Colonic mucosa (tissue), 4 donors: ENCODE results near the gene MDK. TPM values are rescaled to one million over a fixed set of nuclear protein-coding genes. Genes with fewer than 3 reads are reported as not detected.
A peak's percentile ranks its signal among the peaks of the same experiment; 100 is the strongest.

Experiments
- DNase-seq: peaks from one replicate; pipeline ENCODE4 v3.0.0-alpha.2; 2020
- H3K27ac ChIP-seq: fragments of 200-600 bp; one replicate; pipeline ENCODE4 v1.8.0; 2021
- H3K27me3 ChIP-seq: fragments of 200-600 bp; one replicate; pipeline ENCODE4 v1.8.0; 2021
- H3K36me3 ChIP-seq: fragments of 200-600 bp; one replicate; pipeline ENCODE4 v1.8.0; 2021
- H3K4me1 ChIP-seq: fragments of 200-600 bp; one replicate; pipeline ENCODE4 v1.8.0; 2021; ENCODE audit warnings: mild to moderate bottlenecking
- H3K4me3 ChIP-seq: fragments of 200-600 bp; one replicate; pipeline ENCODE4 v1.8.0; 2021
- H3K9ac ChIP-seq, 2 donors: one replicate each; pipeline ENCODE4 v1.7.0; 2013; ENCODE audit warnings: control low read depth in 2 of 2, low read depth in 2 of 2, low read length in 2 of 2
- H3K9me3 ChIP-seq: fragments of 200-600 bp; one replicate; pipeline ENCODE4 v1.8.0; 2021
- intact Hi-C: fragments of 100-400 bp; cut with DNase I; formaldehyde crosslinking; loops from one replicate; pipeline ENCODE4 v1.14.1; 2022
- total RNA-seq, 2 donors: library from RNA; stranded (reverse); fragmentation: NEBNext Ultra II Directional in 1 of 2; extraction: Animal tissue kit (Norgen Biotek cat#: 25700) in 1 of 2; gene quantifications; one replicate each; pipeline ENCODE4 v1.2.1, GENCODE V29; 2021
- TF ChIP-seq, protein P1 (sequence below): fragments of 200-600 bp; IDR thresholded peaks from one replicate; pipeline ENCODE4 v1.8.0; 2022; ENCODE audit warnings: antibody characterized with exemption, mild to moderate bottlenecking
- donor health status: healthy.
- donor health status: DM: no; HTN: no; CAD: no.
- donor health status: DM: no; HTN: no; CAD: no.

MDK gene
- total RNA-seq, 2 donors from 2014 or later = 80.4 to 98.9 TPM

DNA sequence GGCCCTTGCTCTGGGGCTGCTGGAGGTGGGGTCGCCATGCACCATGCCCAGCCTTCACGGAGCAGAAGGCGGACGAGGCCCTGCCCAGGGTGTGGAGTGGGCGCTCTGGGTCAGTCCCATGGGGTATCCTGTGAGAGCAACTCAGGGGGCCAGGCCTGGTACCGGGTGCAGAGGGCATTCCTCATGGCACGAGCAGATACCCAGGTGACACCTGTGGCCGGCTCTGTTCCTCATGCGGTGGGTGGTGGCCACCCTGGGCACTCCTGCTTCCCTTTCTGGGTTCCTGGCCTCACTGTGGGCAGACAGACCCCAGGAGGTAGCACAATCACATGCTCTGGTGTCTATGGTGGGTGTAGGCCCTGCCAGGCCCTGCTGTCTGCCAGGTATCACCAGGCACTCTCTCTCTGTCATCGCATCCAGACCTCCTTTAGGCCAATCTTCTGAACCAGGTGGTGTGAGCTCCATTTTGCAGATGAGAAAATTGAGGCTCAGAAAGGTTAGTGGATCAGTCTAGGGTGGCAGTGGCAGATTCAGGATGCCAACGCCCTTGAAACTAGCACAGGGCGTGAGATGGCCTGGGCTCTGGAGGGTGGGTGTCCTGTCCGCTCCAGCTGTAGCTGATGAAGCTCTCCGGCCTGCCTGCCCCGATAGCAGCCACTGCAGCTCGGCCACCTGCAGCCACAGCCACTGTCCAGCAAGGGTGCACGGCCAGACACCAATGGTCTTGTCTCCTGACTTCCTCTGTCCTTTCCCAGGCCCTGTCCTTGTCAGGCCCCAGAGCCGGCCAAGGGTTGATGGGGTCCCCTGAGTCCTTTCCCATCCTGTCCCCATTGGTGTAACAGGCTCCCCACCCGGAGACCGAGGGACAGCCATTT is 19.1 kb upstream of the MDK start:
- intact Hi-C loops = no loop called here
- Histone ChIP-seq H3K9me3 (no peaks in the 10 kb centered on the region), H3K27ac (peak overlapping the region; percentile 44), H3K4me1 (peaks cover 3% of the 10 kb centered on the region), H3K27me3 (no peaks in the 10 kb centered on the region), H3K36me3 (no peaks in the 10 kb centered on the region), H3K9ac (peak overlapping the region; percentile 46 to 69), H3K4me3 (peak overlapping the region; percentile 24)
- DNase-seq = no peak
- TF ChIP-seq, protein P1, sequence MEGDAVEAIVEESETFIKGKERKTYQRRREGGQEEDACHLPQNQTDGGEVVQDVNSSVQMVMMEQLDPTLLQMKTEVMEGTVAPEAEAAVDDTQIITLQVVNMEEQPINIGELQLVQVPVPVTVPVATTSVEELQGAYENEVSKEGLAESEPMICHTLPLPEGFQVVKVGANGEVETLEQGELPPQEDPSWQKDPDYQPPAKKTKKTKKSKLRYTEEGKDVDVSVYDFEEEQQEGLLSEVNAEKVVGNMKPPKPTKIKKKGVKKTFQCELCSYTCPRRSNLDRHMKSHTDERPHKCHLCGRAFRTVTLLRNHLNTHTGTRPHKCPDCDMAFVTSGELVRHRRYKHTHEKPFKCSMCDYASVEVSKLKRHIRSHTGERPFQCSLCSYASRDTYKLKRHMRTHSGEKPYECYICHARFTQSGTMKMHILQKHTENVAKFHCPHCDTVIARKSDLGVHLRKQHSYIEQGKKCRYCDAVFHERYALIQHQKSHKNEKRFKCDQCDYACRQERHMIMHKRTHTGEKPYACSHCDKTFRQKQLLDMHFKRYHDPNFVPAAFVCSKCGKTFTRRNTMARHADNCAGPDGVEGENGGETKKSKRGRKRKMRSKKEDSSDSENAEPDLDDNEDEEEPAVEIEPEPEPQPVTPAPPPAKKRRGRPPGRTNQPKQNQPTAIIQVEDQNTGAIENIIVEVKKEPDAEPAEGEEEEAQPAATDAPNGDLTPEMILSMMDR = no peak

DNA sequence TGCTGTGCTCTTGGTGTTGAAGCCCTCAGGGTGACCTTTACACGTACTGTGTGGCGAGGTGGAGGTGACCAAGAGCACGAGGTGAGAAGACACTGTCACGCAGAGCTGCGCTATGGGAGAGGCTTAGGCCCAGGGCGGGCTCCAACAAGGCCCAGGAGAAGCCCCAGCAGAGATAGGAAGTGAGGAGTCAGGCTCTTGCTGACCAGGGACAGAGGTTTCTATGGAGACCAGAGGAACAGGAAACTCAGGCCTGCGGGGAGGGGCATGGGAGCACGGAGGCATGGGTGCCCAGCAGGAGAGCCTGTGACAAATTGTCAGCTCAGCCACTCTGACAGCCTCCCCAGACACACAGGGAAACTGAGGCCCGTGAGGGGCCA is 18.4 kb upstream of the MDK start:
- no peaks in the 10 kb centered on the region for H3K27me3 ChIP-seq
- H3K27ac ChIP-seq = no peak overlapping the region
- peak overlapping the region in 1 of 2 donors; percentile 14 for H3K9ac ChIP-seq
- DNase-seq = no peak
- TF ChIP-seq, protein P1 = no peak
- no peaks in the 10 kb centered on the region for H3K9me3 ChIP-seq
- peaks cover 3% of the 10 kb centered on the region for H3K4me1 ChIP-seq
- no peaks in the 10 kb centered on the region for H3K36me3 ChIP-seq
- H3K4me3 ChIP-seq = no peak overlapping the region
- intact Hi-C loops = no loop called here

DNA sequence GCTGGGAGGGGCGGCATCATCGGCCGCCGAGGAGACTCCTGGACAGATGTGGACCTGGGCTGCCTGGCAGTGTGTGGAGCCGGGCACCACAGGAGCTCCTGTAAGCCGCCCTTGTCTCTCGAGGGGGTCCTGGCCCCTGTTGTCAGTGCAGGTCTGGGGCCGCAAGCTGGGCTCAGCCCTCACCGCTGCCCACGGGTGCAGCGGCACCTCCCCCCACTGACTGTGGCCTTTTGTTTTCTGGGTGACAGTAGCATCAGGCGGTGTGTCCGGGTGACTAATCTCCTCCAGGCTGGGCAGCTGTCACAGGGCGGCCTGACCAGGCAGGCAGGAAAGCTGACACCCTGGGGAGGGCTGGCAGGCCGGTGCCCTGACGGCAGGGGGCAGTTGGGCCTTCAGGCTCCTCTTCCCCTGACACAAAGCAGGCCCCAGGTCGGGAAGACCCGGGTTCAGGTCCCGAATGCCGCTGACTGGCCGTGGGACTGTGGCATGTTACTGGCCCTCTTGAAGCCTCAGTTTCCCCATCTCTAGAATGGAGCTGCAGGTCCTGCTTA is 17.9 kb upstream of the MDK start:
- Histone ChIP-seq H3K9ac (no peak overlapping the region), H3K9me3 (no peaks in the 10 kb centered on the region), H3K4me1 (peaks cover 3% of the 10 kb centered on the region), H3K27ac (no peak overlapping the region), H3K4me3 (no peak overlapping the region), H3K27me3 (no peaks in the 10 kb centered on the region), H3K36me3 (no peaks in the 10 kb centered on the region)
- TF ChIP-seq, protein P1 = no peak
- intact Hi-C loops = no loop called here
- no peak for DNase-seq

DNA sequence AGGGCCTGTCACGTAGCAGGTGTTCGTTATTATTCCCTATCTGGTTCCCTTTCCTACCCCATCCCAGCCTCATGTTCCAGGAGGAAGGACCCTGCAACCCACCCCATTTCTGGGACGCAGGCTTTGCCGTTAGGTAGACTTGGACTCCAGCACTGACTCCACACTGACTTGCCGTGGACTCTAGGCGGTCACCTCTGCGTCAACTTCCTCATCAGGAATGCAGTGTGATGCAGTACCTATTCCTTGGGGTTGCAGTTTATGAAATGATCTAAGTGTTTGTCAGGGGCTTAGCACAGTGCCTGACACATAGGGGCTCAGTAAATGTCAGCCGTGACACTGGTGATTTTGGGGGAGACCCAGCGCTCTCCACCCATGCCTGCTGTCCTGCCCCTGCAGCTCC is 17.4 kb upstream of the MDK start:
- H3K27me3 ChIP-seq = no peaks in the 10 kb centered on the region
- H3K27ac ChIP-seq = no peak overlapping the region
- intact Hi-C loops = no loop called here
- no peak overlapping the region for H3K9ac ChIP-seq
- no peaks in the 10 kb centered on the region for H3K9me3 ChIP-seq
- TF ChIP-seq, protein P1 = no peak
- DNase-seq = no peak
- peaks cover 3% of the 10 kb centered on the region for H3K4me1 ChIP-seq
- H3K4me3 ChIP-seq = no peak overlapping the region
- H3K36me3 ChIP-seq = no peaks in the 10 kb centered on the region

DNA sequence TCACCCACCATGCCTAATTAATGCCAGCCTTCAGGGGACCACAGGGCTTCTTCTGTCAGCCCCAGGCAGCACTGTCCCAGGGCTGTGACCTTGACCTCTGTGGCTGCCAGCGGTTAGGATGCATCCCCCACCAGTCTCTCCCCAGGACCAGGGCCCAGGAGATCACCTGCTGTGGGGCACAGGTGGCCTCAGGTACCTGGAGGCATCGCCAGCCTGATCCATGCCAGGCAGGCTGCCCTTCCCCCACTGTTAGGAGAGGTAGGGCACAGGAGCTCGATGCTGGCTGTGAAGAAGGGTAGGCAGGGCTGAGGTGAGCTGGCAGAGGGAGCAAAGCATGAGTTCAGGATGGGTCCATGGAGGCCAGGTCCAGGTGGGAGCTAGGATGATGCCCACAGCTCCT is 16.7 kb upstream of the MDK start:
- intact Hi-C loops = loop anchor here (5.0 kb wide), 1 partner anchor 127 kb away; no protein-coding TSS in a partner anchor
- Histone ChIP-seq H3K27me3 (no peaks in the 10 kb centered on the region), H3K9me3 (no peaks in the 10 kb centered on the region), H3K4me1 (peaks cover 3% of the 10 kb centered on the region), H3K36me3 (no peaks in the 10 kb centered on the region), H3K27ac (no peak overlapping the region), H3K9ac (no peak overlapping the region), H3K4me3 (no peak overlapping the region)
- TF ChIP-seq, protein P1 = no peak
- DNase-seq = no peak
